Measurements from ENCODE around the gene UACA.
"Not testable (repeated sequence)": the region's sequence is repeated elsewhere in the genome, so short reads cannot be mapped to it uniquely, and the experiment has no call there.

DNA sequence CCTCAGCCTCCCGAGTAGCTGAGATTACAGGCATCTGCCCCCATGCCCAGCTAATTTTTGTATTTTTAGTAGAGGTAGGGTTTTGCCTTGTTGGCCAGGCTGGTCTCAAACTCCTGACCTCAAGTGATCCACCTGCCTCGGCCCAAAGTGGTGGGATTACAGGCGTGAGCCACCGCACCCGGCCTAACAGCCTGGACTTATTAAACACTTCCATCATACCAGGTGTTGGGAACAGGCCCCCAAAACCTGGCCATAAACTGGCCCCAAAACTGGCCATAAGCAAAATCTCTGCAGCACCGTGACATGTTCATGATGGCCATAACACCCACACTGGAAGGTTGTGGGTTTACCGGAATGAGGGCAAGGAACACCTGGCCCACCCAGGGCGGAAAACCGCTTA, 41.0 kb upstream of the UACA start:
- not testable (repeated sequence) for TF ChIP-seq ZFP30 (CRISPR knock-in tag; IDR thresholded peaks at IDR 0.05); RARB (CRISPR knock-in tag; IDR thresholded peaks at IDR 0.05); OSR1 (CRISPR knock-in tag; IDR thresholded peaks at IDR 0.05); ESRRG (CRISPR knock-in tag; IDR thresholded peaks at IDR 0.05); TSHZ2 (CRISPR knock-in tag; IDR thresholded peaks at IDR 0.05); ZFP3 (CRISPR knock-in tag; IDR thresholded peaks at IDR 0.05); ZNF8 (CRISPR knock-in tag; IDR thresholded peaks at IDR 0.05); ARNTL (CRISPR knock-in tag; IDR thresholded peaks at IDR 0.05; ENCODE audit: borderline replicate concordance, low read depth); BACH2 (CRISPR knock-in tag; IDR thresholded peaks at IDR 0.05; ENCODE audit: borderline replicate concordance); CSRNP3 (CRISPR knock-in tag; IDR thresholded peaks at IDR 0.05); SNAI2 (CRISPR knock-in tag; IDR thresholded peaks at IDR 0.05)
- TF ChIP-seq, protein P1, sequence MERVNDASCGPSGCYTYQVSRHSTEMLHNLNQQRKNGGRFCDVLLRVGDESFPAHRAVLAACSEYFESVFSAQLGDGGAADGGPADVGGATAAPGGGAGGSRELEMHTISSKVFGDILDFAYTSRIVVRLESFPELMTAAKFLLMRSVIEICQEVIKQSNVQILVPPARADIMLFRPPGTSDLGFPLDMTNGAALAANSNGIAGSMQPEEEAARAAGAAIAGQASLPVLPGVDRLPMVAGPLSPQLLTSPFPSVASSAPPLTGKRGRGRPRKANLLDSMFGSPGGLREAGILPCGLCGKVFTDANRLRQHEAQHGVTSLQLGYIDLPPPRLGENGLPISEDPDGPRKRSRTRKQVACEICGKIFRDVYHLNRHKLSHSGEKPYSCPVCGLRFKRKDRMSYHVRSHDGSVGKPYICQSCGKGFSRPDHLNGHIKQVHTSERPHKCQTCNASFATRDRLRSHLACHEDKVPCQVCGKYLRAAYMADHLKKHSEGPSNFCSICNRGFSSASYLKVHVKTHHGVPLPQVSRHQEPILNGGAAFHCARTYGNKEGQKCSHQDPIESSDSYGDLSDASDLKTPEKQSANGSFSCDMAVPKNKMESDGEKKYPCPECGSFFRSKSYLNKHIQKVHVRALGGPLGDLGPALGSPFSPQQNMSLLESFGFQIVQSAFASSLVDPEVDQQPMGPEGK (CRISPR knock-in tag; IDR thresholded peaks at IDR 0.05; ENCODE audit: borderline replicate concordance): not testable (repeated sequence)
- TF ChIP-seq, protein P2, sequence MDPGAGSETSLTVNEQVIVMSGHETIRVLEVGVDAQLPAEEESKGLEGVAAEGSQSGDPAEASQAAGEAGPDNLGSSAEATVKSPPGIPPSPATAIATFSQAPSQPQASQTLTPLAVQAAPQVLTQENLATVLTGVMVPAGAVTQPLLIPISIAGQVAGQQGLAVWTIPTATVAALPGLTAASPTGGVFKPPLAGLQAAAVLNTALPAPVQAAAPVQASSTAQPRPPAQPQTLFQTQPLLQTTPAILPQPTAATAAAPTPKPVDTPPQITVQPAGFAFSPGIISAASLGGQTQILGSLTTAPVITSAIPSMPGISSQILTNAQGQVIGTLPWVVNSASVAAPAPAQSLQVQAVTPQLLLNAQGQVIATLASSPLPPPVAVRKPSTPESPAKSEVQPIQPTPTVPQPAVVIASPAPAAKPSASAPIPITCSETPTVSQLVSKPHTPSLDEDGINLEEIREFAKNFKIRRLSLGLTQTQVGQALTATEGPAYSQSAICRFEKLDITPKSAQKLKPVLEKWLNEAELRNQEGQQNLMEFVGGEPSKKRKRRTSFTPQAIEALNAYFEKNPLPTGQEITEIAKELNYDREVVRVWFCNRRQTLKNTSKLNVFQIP (CRISPR knock-in tag; IDR thresholded peaks at IDR 0.05; ENCODE audit: borderline replicate concordance, low read depth): not testable (repeated sequence)

Data from SK-N-SH treated with all-trans-retinoic acid at 6 μM for 48 hours (cell line).